Astrocyte of the cerebellum (primary cell): ENCODE data around the gene SNX7.
A peak's percentile ranks its signal among the peaks of the same experiment; 100 is the strongest.

Experiments used
- DNase-seq: peaks from one replicate; pipeline ENCODE4 v3.0.0-alpha.2; 2011; ENCODE audit warnings: low read depth
- H3K4me3 ChIP-seq: 2 replicates; pipeline ENCODE4 v1.5.1; 2011; ENCODE audit warnings: mild to moderate bottlenecking, low read depth, low read length, moderate library complexity
- in situ Hi-C: cut with HindIII; loops from 2 replicates; pipeline ENCODE4 v1.10.0; 2017; ENCODE audit warnings: low sequenced_read_pairs
- TF ChIP-seq, protein P1 (sequence below): IDR thresholded peaks from 2 replicates; pipeline ENCODE4 v1.5.1; 2012; ENCODE audit warnings: low read length, low read depth, moderate library complexity, mild to moderate bottlenecking; ENCODE audit errors: missing control alignments

Gene SNX7

DNA sequence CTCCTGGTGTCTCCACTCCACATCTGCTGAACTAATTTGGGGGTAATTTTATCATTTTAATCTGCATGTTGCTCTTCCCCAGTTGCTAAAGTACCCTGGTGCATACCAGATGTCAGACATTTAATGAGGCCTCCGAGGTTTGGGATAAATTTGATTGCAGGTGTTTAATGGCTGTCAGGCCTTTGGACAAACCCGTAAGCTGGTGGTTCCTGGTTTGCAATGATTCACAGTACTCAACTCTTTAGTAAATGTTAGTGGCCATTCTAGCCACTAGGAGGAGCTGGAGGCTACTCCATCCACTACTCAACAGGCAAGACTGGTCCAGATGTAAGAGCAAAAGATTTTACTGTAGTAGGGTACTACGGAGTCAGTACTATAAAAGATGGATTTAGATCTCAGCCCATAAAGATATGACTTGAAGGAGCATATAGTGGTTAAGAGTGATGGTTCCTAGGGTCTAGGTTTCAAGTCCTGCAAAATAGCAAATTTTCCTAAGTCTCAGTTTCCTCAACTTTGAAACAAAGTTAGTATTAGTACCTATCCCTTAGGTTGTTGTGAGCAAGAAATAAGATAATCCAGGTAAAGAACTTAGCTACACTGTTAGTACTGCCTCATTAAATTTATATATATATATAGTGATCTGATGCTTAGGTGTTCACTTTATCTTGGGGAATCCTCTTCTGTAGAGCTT is 132.8 kb downstream of the SNX7 start:
- peak; percentile 57 for DNase-seq
- H3K4me3 ChIP-seq = no peak overlapping the region
- TF ChIP-seq, protein P1, sequence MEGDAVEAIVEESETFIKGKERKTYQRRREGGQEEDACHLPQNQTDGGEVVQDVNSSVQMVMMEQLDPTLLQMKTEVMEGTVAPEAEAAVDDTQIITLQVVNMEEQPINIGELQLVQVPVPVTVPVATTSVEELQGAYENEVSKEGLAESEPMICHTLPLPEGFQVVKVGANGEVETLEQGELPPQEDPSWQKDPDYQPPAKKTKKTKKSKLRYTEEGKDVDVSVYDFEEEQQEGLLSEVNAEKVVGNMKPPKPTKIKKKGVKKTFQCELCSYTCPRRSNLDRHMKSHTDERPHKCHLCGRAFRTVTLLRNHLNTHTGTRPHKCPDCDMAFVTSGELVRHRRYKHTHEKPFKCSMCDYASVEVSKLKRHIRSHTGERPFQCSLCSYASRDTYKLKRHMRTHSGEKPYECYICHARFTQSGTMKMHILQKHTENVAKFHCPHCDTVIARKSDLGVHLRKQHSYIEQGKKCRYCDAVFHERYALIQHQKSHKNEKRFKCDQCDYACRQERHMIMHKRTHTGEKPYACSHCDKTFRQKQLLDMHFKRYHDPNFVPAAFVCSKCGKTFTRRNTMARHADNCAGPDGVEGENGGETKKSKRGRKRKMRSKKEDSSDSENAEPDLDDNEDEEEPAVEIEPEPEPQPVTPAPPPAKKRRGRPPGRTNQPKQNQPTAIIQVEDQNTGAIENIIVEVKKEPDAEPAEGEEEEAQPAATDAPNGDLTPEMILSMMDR = peak; percentile 89
- in situ Hi-C loops = no loop called here

DNA sequence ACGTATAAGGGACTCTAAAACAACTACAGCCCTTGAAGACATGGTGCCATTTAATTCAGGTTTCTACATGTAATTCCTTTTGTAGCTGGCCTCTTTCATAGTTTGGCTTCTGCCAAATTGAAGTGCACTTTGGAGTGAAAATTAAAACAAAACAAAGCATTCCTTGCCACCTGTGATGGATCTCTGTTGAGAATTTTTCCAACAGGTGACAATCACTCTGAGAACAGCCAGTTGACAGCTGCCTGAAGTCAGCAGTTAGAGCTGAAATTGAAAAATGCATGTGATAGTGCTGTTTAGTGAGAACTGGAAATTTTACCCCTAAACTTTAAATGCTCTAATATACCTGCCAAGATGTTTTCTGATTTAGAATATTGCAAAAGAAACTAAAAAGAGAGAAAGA is 134.5 kb downstream of the SNX7 start:
- in situ Hi-C loops = no loop called here
- DNase-seq = no peak
- no peak overlapping the region for H3K4me3 ChIP-seq
- TF ChIP-seq, protein P1 = no peak

DNA sequence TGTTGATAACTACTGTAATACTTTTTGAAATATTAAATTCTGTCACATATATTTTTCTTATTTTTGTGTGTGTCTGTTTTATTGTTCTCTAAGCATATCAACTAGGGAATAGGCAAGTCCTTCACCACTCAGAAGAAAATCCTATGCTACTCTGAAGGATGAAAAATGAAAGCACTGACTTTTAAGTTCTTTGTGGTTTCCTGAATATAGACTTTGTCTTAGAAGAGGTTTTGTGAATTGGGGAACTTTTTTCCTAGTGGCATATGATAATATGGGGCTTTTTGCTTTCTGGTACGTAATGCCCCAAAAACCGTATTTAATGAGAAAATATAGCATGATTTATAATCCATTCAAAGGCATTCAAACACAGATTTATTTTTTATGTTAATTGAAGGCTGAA is 136.0 kb downstream of the SNX7 start:
- TF ChIP-seq, protein P1 = no peak
- H3K4me3 ChIP-seq = no peak overlapping the region
- in situ Hi-C loops = no loop called here
- no peak for DNase-seq
